CD1c-positive myeloid dendritic cell (primary cell): Measurements from ENCODE around the gene KLHL2.
"Not testable (repeated sequence)": the region's sequence is repeated elsewhere in the genome, so short reads cannot be mapped to it uniquely, and the experiment has no call there.

Experiments used
- DNase-seq: peaks from one replicate; pipeline ENCODE4 v3.0.0-alpha.2; 2016; ENCODE audit errors: extremely low spot score

KLHL2 gene

DNA sequence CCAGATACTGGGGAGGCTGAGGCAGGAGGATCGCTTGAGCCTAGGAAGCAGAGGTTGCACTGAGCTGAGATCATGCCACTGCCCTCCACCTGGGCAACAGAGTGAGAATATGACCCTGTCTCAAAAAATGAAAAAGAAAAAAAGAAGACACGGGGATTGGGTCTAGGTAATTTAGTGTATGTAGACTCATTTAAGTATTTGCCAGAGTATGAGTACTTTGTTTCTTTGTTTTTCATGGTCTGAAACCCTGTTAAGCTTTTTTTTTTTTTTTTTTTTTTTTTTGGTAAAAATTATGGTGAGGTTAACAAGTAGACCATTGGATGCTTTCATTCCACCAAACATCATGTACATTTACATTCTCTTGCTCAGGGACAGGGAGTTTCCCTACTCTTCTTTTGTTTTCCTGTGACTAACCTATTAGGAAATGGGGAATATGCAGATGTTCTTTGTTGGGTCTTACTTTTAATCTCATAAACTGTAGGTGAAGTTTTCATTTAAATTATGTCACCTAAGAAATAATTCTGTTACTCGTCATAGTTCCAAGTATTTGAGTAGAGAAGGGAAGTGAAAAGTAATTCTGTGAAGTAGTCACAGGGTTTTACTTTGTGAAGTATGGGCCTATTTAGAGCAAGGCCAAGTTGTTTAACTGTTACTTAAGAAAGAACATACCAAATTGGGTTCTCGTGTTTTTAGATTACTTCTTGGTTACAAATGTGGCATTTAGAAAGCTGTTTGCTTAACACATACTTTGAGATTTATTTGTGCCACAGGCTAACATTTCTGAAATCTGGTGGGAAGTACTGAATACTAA lies 25.5 kb downstream of the KLHL2 start:
- peak; percentile 37 for DNase-seq

DNA sequence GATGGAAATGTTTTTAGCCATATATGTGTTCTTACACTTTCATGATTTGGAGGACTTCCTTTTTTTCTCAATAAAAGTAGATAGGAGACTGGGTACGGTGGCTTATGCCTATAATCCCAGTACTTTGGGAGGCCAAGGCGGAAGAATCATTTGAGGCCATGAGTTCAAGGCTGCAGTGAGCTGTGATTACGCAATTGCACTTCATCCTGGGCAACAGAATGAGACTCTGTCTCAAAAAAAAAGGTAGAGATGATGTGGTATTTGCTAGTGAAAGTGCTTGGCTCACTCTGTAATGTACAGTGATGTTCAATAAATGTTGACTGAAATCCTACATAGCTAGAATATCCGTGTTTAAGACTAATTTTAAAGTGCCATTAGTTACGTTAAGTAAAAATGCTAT lies 27.4 kb downstream of the KLHL2 start:
- no peak for DNase-seq

DNA sequence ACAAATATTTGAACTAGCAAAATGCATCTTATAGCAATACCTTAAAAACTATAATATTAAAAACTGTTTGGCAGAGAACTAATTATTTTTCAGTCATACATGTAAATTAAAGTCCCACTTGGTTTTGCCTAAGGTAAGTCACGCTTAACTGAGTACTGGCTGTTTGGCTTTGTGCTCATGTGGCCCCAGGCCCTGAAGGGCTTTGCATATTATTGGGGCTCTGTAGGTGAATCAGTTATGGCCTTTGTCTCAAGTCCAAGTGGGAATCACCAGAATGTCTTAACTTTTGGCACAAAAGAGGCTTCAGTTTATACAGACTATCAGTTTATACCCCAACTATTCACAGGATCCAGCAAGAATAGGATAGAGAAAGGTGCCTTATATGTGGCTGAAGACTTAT lies 29.5 kb downstream of the KLHL2 start:
- DNase-seq: not testable (repeated sequence)

GRCh38 chr4:165238041-165238640 lies 30.8 kb downstream of the KLHL2 start:
- DNase-seq: peak; percentile 12

DNA sequence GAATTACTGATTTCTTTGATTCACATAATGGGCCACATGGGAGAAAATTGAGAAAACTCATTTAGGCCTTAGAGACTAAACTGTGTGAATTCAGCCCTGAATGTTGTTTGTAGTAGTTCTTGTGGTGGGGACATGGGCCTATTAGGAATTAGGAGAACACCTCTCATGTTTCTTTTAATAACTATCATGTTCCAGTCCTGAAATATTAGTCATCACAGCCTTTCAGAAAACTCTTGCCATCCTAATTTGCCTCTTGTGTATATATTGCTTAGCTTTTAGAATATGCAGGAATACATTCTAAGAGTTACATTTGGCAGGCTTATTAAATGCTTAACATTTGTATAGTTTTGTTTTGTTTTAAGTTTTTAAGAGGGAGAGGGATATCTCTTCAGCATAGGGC lies 33.4 kb downstream of the KLHL2 start:
- DNase-seq: not testable (repeated sequence)

DNA sequence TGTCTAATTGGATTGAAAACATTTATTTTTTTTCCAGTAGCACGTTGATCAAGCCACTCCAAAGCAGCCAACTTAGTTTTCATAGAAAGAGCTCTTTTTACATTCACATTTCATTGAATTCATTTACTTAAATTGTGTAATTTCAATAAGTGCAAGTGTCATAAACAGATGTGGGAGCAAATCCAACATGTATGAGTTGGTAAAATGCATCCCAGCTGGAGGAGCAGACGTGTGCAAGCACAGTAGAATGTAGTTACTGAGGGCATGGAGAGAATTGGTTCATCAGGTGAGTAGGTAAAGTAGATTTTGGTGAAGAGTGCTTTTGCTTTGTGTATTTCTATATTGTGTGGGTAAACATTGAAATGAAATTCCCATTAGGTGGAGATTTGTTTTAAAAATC lies 36.8 kb downstream of the KLHL2 start:
- not testable (repeated sequence) for DNase-seq

- not testable (repeated sequence) for DNase-seq
These were observed 37.3 kb downstream of the KLHL2 start for GRCh38 chr4:165244587-165245186.

DNA sequence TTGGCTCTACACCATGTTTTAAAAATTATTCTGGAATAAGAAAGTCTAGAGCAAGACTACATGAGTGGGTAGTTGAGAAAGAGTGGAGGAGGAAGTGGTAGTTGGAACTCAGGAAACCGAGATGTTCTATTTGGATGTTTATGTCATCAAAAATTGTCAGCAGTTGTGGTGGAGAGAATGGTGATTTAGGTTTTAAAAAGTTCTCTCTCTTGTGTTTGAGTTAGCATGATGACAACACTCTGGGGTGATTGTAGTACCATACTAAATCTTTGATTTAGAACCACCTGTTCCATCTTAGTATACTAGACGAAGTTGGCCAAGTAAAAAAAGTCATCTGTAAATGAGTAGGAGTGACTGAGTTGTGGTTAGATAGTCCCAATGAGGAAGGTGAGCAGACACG lies 40.7 kb downstream of the KLHL2 start:
- DNase-seq: peak; percentile 31

- not testable (repeated sequence) for DNase-seq
These were observed 41.5 kb downstream of the KLHL2 start for GRCh38 chr4:165248904-165249303.

- DNase-seq: not testable (repeated sequence)
These were observed 47.4 kb downstream of the KLHL2 start for GRCh38 chr4:165254771-165255170.

GRCh38 chr4:165255439-165255838 lies 48.1 kb downstream of the KLHL2 start:
- peak; percentile 70 for DNase-seq

GRCh38 chr4:165256074-165256659 lies 48.8 kb downstream of the KLHL2 start:
- DNase-seq: not testable (repeated sequence)

DNA sequence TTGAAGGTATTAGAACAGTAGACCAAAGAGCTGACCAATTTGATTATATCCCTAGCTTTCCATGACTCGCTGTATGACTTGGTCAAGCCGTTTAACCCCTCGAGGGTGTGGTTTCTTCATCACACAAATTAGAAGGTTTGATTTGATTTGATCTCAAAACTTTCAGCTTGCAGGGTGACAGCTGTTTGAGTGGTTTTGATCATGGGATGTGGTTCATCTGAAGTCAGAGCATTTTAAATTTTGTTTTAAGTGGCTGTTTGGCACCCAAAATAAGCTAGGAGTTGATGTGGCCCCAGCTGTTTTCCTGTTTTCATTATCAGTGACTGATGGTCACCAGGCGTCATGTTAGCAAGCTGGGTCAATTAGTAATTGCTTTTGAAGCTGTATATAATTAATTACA lies 52.4 kb downstream of the KLHL2 start:
- DNase-seq: not testable (repeated sequence)

GRCh38 chr4:165262306-165262705 lies 54.9 kb downstream of the KLHL2 start:
- not testable (repeated sequence) for DNase-seq

DNA sequence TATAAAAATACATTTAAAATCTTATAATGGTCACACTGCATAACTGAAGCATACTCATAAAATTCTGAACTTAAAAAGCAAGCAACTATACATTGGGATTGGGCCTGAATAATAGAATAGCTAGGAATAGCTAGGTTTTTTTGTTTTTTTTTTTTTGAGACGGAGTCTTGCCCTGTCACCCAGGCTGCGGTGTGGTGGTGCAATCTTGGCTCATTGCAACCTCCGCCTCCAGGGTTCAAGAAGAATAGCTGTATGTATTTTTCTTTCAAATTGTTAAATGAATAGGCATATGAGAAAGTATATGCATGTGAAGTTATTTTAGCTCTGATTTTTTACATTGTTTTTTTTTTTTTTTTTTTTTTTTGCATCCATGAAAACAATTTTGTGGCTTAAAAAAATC lies 56.1 kb downstream of the KLHL2 start:
- DNase-seq: not testable (repeated sequence)

- not testable (repeated sequence) for DNase-seq
These were observed 62.6 kb downstream of the KLHL2 start for GRCh38 chr4:165269931-165270330.

- DNase-seq: not testable (repeated sequence)
These were observed 66.1 kb downstream of the KLHL2 start for GRCh38 chr4:165273443-165273842.

- not testable (repeated sequence) for DNase-seq
These were observed 68.0 kb downstream of the KLHL2 start for GRCh38 chr4:165275357-165275756.

GRCh38 chr4:165279531-165279930 lies 72.2 kb downstream of the KLHL2 start:
- DNase-seq: not testable (repeated sequence)

- DNase-seq: not testable (repeated sequence)
These were observed 77.3 kb downstream of the KLHL2 start for GRCh38 chr4:165284697-165285096.

DNA sequence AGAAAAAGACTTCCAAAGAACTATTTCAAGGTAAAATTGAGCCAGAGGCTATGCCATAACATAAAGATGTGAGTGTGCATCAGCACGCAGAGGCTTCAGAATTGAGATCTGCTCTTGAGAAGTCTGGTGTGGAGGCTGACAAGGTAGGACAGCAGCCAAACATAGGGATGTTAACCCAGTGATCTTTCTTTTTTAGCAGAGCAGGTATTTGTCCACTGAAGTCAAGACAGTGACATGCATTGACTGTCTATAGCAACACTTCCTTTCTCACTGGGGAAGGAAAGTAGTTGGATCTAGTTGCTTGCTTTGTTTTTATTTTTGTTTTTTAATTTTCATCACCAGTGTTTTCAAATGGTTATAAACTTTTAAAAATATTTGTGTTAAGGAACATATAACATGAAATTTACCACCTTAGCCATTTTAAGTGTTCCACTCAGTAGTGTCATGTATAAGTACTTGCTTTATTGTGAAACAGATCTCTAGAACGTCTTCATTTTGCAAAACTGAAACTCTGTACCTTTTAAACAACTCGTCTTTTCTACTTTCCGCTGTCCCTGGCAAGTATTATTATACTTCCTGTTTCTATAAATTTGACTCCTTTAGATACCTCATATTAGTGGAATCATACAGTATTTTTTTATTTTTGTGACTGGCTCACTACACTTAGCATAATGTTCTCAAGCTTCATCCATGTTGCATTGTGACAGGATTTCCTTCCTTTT lies 79.4 kb downstream of the KLHL2 start:
- not testable (repeated sequence) for DNase-seq

GRCh38 chr4:165288226-165288625 lies 80.9 kb downstream of the KLHL2 start:
- peak; percentile 5 for DNase-seq
